ENCODE results near the gene SPAG17. TPM values are rescaled to one million over a fixed set of nuclear protein-coding genes. Genes with fewer than 3 reads are reported as not detected.

The SPAG17 gene
- total RNA-seq, 2 experiments from 2014 or later: not detected

GRCh38 chr1:118039170-118039569 is 145.9 kb downstream of the SPAG17 start:
- no peak overlapping the region for H2AFZ ChIP-seq (ENCODE audit: low read length)
- CTCF ChIA-PET (ENCODE audit: unreplicated experiment): no interaction called here
- no peaks in the 10 kb centered on the region for H3K79me2 ChIP-seq (ENCODE audit: insufficient read depth, low read depth, low read length)
- intact Hi-C loops (cut with micrococcal nuclease; ENCODE audit: unreplicated experiment): no loop called here
- H3K4me3 ChIP-seq (ENCODE audit: low read depth, low read length, poor library complexity, severe bottlenecking): no peak overlapping the region
- POLR2A ChIA-PET: no interaction called here
- no peaks in the 10 kb centered on the region for H3K9me3 ChIP-seq (ENCODE audit: low read length)
- TF ChIP-seq EZH2phosphoT487 (IDR thresholded peaks at IDR 0.05; ENCODE audit: borderline replicate concordance, low read depth, low read length) (no peak), CTCF (conservative IDR thresholded peaks at IDR 0.05; ENCODE audit: low read length) (no peak)
- no peaks in the 10 kb centered on the region for H3K4me1 ChIP-seq (ENCODE audit: insufficient read depth, low read length, poor library complexity, severe bottlenecking)
- H4K20me1 ChIP-seq (ENCODE audit: insufficient read depth, low read length): no peaks in the 10 kb centered on the region
- no peak overlapping the region for H3K4me2 ChIP-seq (ENCODE audit: low read length)
- no peak overlapping the region for H3K27ac ChIP-seq (ENCODE audit: low read depth, low read length, poor library complexity, severe bottlenecking)
- H3K36me3 ChIP-seq (ENCODE audit: insufficient read depth, low read length): no peaks in the 10 kb centered on the region
- BruUV-seq (replicated peaks): no TSS peak
- DNase-seq (ENCODE audit: low spot score): no peak
- no peaks in the 10 kb centered on the region for H3K9me2 ChIP-seq (ENCODE audit: insufficient read depth, low read length)

- Histone ChIP-seq H3K4me3 (ENCODE audit: low read depth, low read length, poor library complexity, severe bottlenecking) (no peak overlapping the region), H3K79me2 (ENCODE audit: insufficient read depth, low read depth, low read length) (no peaks in the 10 kb centered on the region), H3K9me2 (ENCODE audit: insufficient read depth, low read length) (no peaks in the 10 kb centered on the region), H4K20me1 (ENCODE audit: insufficient read depth, low read length) (no peaks in the 10 kb centered on the region), H3K4me2 (ENCODE audit: low read length) (no peak overlapping the region), H3K27ac (ENCODE audit: low read depth, low read length, poor library complexity, severe bottlenecking) (no peak overlapping the region), H2AFZ (ENCODE audit: low read length) (no peak overlapping the region), H3K36me3 (ENCODE audit: insufficient read depth, low read length) (no peaks in the 10 kb centered on the region), H3K9me3 (ENCODE audit: low read length) (no peaks in the 10 kb centered on the region), H3K4me1 (ENCODE audit: insufficient read depth, low read length, poor library complexity, severe bottlenecking) (no peaks in the 10 kb centered on the region)
- no TSS peak for BruUV-seq (replicated peaks)
- intact Hi-C loops (cut with micrococcal nuclease; ENCODE audit: unreplicated experiment): no loop called here
- no peak for DNase-seq (ENCODE audit: low spot score)
- TF ChIP-seq CTCF (conservative IDR thresholded peaks at IDR 0.05; ENCODE audit: low read length): no peak
- TF ChIP-seq EZH2phosphoT487 (IDR thresholded peaks at IDR 0.05; ENCODE audit: borderline replicate concordance, low read depth, low read length): no peak
- POLR2A ChIA-PET: no interaction called here
- CTCF ChIA-PET (ENCODE audit: unreplicated experiment): no interaction called here
These were observed 152.1 kb downstream of the SPAG17 start for GRCh38 chr1:118032883-118033282.

GRCh38 chr1:118028267-118028666 is 156.8 kb downstream of the SPAG17 start:
- H2AFZ ChIP-seq (ENCODE audit: low read length): no peak overlapping the region
- intact Hi-C loops (cut with micrococcal nuclease; ENCODE audit: unreplicated experiment): no loop called here
- CTCF ChIA-PET (ENCODE audit: unreplicated experiment): no interaction called here
- no peaks in the 10 kb centered on the region for H3K4me1 ChIP-seq (ENCODE audit: insufficient read depth, low read length, poor library complexity, severe bottlenecking)
- DNase-seq (ENCODE audit: low spot score): no peak
- POLR2A ChIA-PET: no interaction called here
- no peaks in the 10 kb centered on the region for H4K20me1 ChIP-seq (ENCODE audit: insufficient read depth, low read length)
- H3K9me3 ChIP-seq (ENCODE audit: low read length): no peaks in the 10 kb centered on the region
- TF ChIP-seq CTCF (conservative IDR thresholded peaks at IDR 0.05; ENCODE audit: low read length) (no peak), EZH2phosphoT487 (IDR thresholded peaks at IDR 0.05; ENCODE audit: borderline replicate concordance, low read depth, low read length) (no peak)
- no peaks in the 10 kb centered on the region for H3K79me2 ChIP-seq (ENCODE audit: insufficient read depth, low read depth, low read length)
- no TSS peak for BruUV-seq (replicated peaks)
- no peak overlapping the region for H3K4me2 ChIP-seq (ENCODE audit: low read length)
- H3K4me3 ChIP-seq (ENCODE audit: low read depth, low read length, poor library complexity, severe bottlenecking): no peak overlapping the region
- no peak overlapping the region for H3K27ac ChIP-seq (ENCODE audit: low read depth, low read length, poor library complexity, severe bottlenecking)
- no peaks in the 10 kb centered on the region for H3K9me2 ChIP-seq (ENCODE audit: insufficient read depth, low read length)
- no peaks in the 10 kb centered on the region for H3K36me3 ChIP-seq (ENCODE audit: insufficient read depth, low read length)

All from OCI-LY7 (cell line).